ENCODE data around the gene ARRDC4. TPM values are rescaled to one million over a fixed set of nuclear protein-coding genes. Genes with fewer than 3 reads are reported as not detected.

The ARRDC4 gene
- total and polyA plus RNA-seq, 9 of the 15 experiments (the other 6 are each of a cell fraction or from before 2014, with no cell fraction given): 4.3 to 16.1 (median 14.4) TPM

- TF ChIP-seq CTCF (IDR thresholded peaks at IDR 0.05 in 2 of 3, conservative IDR thresholded peaks at IDR 0.05 in 1 of 3; ENCODE audit: insufficient read depth in 2 of 3, low read depth in 1 of 3, low read length in 3 of 3) (no peak), PTBP1 (IDR thresholded peaks at IDR 0.05; ENCODE audit: low read depth, low read length) (no peak), SMAD4 (CRISPR knock-in tag; conservative IDR thresholded peaks at IDR 0.05) (peak; percentile 73; the same call in 1 of the 2 replicates), NR1H2 (CRISPR knock-in tag; IDR thresholded peaks at IDR 0.05) (no peak), CXXC5 (CRISPR knock-in tag; IDR thresholded peaks at IDR 0.05) (peak; percentile 57), ATF1 (CRISPR knock-in tag; IDR thresholded peaks at IDR 0.05) (no peak), ATF1 (tag; IDR thresholded peaks at IDR 0.05) (peak; percentile 63), CAMTA2 (CRISPR knock-in tag; conservative IDR thresholded peaks at IDR 0.05) (no peak), SNRNP70 (optimal IDR thresholded peaks at IDR 0.05; ENCODE audit: low read depth, low read length) (no peak), ZBED1 (IDR thresholded peaks at IDR 0.05) (0 out of 2 replicates have a peak, but pooled peaks have one; percentile 34), CTBP1 (IDR thresholded peaks at IDR 0.05; ENCODE audit: borderline replicate concordance) (peak; percentile 91), ZBTB9 (CRISPR knock-in tag; IDR thresholded peaks at IDR 0.05) (no peak), EZH2 (IDR thresholded peaks at IDR 0.05; ENCODE audit: borderline replicate concordance, low read depth, low read length) (no peak), ZNF175 (CRISPR knock-in tag; IDR thresholded peaks at IDR 0.05; ENCODE audit: low read depth) (peak; percentile 91), SMARCA4 (IDR thresholded peaks at IDR 0.05) (peak; percentile 83; the same call in 1 of the 2 replicates), ZNF134 (CRISPR knock-in tag; conservative IDR thresholded peaks at IDR 0.05) (no peak), COPS2 (conservative IDR thresholded peaks at IDR 0.05) (no peak), CEBPG (CRISPR knock-in tag; IDR thresholded peaks at IDR 0.05) (no peak), CEBPG (tag; conservative IDR thresholded peaks at IDR 0.05 in 1 of 2, IDR thresholded peaks at IDR 0.05 in 1 of 2) (peak in 1 of 2 experiments; percentile 79; a peak in 2 of 4 replicates), ARNT (IDR thresholded peaks at IDR 0.05) (no peak), TSC22D4 (tag; IDR thresholded peaks at IDR 0.05) (no peak), ZNF586 (CRISPR knock-in tag; conservative IDR thresholded peaks at IDR 0.05) (no peak), HDAC1 (IDR thresholded peaks at IDR 0.05) (peak in 1 of 2 experiments; percentile 84; a peak in 2 of 4 replicates), BMI1 (IDR thresholded peaks at IDR 0.05; ENCODE audit: low read length) (no peak), FOXM1 (IDR thresholded peaks at IDR 0.05; ENCODE audit: low read depth) (peak; percentile 77; the same call in 1 of the 2 replicates), FOXM1 (CRISPR knock-in tag; IDR thresholded peaks at IDR 0.05; ENCODE audit: low read depth) (no peak), HIVEP1 (CRISPR knock-in tag; IDR thresholded peaks at IDR 0.05) (no peak), BACH1 (tag; IDR thresholded peaks at IDR 0.05) (no peak)
- TF ChIP-seq, protein P1, sequence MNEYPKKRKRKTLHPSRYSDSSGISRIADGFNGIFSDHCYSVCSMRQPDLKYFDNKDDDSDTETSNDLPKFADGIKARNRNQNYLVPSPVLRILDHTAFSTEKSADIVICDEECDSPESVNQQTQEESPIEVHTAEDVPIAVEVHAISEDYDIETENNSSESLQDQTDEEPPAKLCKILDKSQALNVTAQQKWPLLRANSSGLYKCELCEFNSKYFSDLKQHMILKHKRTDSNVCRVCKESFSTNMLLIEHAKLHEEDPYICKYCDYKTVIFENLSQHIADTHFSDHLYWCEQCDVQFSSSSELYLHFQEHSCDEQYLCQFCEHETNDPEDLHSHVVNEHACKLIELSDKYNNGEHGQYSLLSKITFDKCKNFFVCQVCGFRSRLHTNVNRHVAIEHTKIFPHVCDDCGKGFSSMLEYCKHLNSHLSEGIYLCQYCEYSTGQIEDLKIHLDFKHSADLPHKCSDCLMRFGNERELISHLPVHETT (CRISPR knock-in tag; conservative IDR thresholded peaks at IDR 0.05 in 1 of 2, IDR thresholded peaks at IDR 0.05 in 1 of 2): peak in 1 of 2 experiments; percentile 51; a peak in 1 of 4 replicates
Observed at GRCh38 chr15:97993310-97993738, 32.8 kb downstream of the ARRDC4 start (continued).
